K562 (cell line): ENCODE data around the gene SMCO1. TPM values are rescaled to one million over a fixed set of nuclear protein-coding genes. Genes with fewer than 3 reads are reported as not detected.

Source experiments
- ATAC-seq: fragments of 200-7000 bp; cut with Tn5 transposase; 3 replicates; pipeline ENCODE4 v1.9.1; 2020; ENCODE audit warnings: moderate library complexity
- Bru-seq: library from RNA; stranded (reverse); fragments of 400-500 nt; gene quantifications from one replicate; lab custom pipeline; 2021; lab: Mats Ljungman, UMichigan
- BruChase-seq, 2 experiments: library from RNA; stranded (reverse); fragments of 400-500 nt; gene quantifications; one replicate each; lab custom pipeline; 2021; lab: Mats Ljungman, UMichigan
- BruUV-seq: library from RNA; stranded (reverse); fragments of 400-500 nt; replicated peaks from 2 replicates; lab custom pipeline; 2021; lab: Mats Ljungman, UMichigan
- CTCF ChIA-PET: fragments of 300-600 bp; formaldehyde crosslinking; extraction: SDS; loops from one replicate; lab custom pipeline; 2021; ENCODE audit warnings: low intra/inter-chr PET ratio; lab: Yijun Ruan, JAX
- POLR2A ChIA-PET: fragments of 300-600, 350-650 bp; sonication (Branson Sonifier 250); formaldehyde crosslinking; extraction: SDS; loops from one replicate; lab custom pipeline; 2021; ENCODE audit warnings: antibody characterized with exemption, inconsistent platforms; lab: Yijun Ruan, JAX
- DNase-seq, 4 experiments: peaks; one replicate each; pipeline versions ENCODE4 v3.0.0 to v3.0.0-alpha.2; 2011 to 2018; ENCODE audit warnings: low spot score in 3 of 4, mixed read lengths in 3 of 4; ENCODE audit errors: extremely low read depth in 1 of 4
- FAIRE-seq: peaks from 2 replicates; lab custom pipeline; 2011; peaks lifted over from hg19 to GRCh38; lab: Jason Lieb, UNC
- H2AFZ ChIP-seq: 2 replicates; pipeline ENCODE4 v1.6.0; 2011; ENCODE audit warnings: low read depth, low read length, control low read depth, inconsistent platforms
- H3K27ac ChIP-seq: fragments of 200-600 bp; 3 replicates; pipeline ENCODE4 v1.8.0; 2011; ENCODE audit warnings: low read depth, mild to moderate bottlenecking, control low read depth, inconsistent platforms, low read length, moderate library complexity, mixed read lengths; ENCODE audit errors: extremely low read depth
- H3K27me3 ChIP-seq, 2 experiments: fragments of 300-600 bp in 1 of 2; 2 replicates in 1 of 2; 3 replicates in 1 of 2; pipeline versions ENCODE4 v1.6.0 to v1.8.0; 2011; ENCODE audit warnings: inconsistent platforms in 2 of 2, low read length in 2 of 2, mild to moderate bottlenecking in 1 of 2, mixed read lengths in 1 of 2, moderate library complexity in 1 of 2; ENCODE audit not compliant: control insufficient read depth in 2 of 2, insufficient read depth in 2 of 2
- H3K36me3 ChIP-seq: fragments of 300-600 bp; 3 replicates; pipeline ENCODE4 v1.8.0; 2011; ENCODE audit warnings: mild to moderate bottlenecking, low read length, inconsistent platforms; ENCODE audit not compliant: control insufficient read depth, insufficient read depth
- H3K4me1 ChIP-seq, 2 experiments: fragments of 200-600 bp in 1 of 2; replicated peaks in 1 of 2; 2 replicates in 1 of 2; 3 replicates in 1 of 2; pipeline versions ENCODE4 v1.5.1 to v1.8.0; 2011; ENCODE audit warnings: inconsistent platforms in 2 of 2, low read length in 2 of 2, mild to moderate bottlenecking in 1 of 2, mixed read lengths in 1 of 2, moderate library complexity in 1 of 2; ENCODE audit not compliant: control insufficient read depth in 2 of 2, insufficient read depth in 2 of 2
- H3K4me2 ChIP-seq: 2 replicates; pipeline ENCODE4 v1.6.1; 2011; ENCODE audit warnings: low read length, control low read depth, inconsistent platforms, mixed read lengths; ENCODE audit not compliant: insufficient read depth
- H3K4me3 ChIP-seq: fragments of 200-600 bp; sonication (generic), shearing (Covaris generic); 2 replicates; pipeline ENCODE4 v1.5.1; 2016; ENCODE audit warnings: control low read depth, inconsistent platforms
- H3K79me2 ChIP-seq: fragments of 200-600 bp; 3 replicates; pipeline ENCODE4 v1.8.0; 2011; ENCODE audit warnings: low read length, inconsistent platforms; ENCODE audit not compliant: control insufficient read depth, insufficient read depth
- H3K9ac ChIP-seq, 2 experiments: 2 replicates each; pipeline versions ENCODE4 v1.6.0 to v1.6.1; 2011; ENCODE audit warnings: low read depth in 2 of 2, low read length in 2 of 2, control low read depth in 1 of 2, inconsistent platforms in 1 of 2, mild to moderate bottlenecking in 1 of 2, mixed read lengths in 1 of 2; ENCODE audit not compliant: insufficient read depth in 1 of 2
- H3K9me1 ChIP-seq: one replicate; pipeline ENCODE4 v1.6.0; 2011; ENCODE audit warnings: inconsistent platforms, mild to moderate bottlenecking, low read length, moderate library complexity; ENCODE audit not compliant: control insufficient read depth, insufficient read depth
- H3K9me3 ChIP-seq: replicated peaks from 2 replicates; pipeline ENCODE4 v1.5.1; 2011; ENCODE audit warnings: low read depth, low read length, inconsistent platforms; ENCODE audit not compliant: control insufficient read depth, insufficient read depth
- H4K20me1 ChIP-seq: replicated peaks from 2 replicates; pipeline ENCODE4 v1.6.1; 2011; ENCODE audit warnings: low read length, inconsistent platforms, mixed read lengths; ENCODE audit not compliant: control insufficient read depth, insufficient read depth
- CBX2 ChIP-seq: fragments of 200-600 bp; sonication (generic); IDR thresholded peaks from one replicate; pipeline ENCODE4 v1.6.1; 2012; ENCODE audit warnings: mild to moderate bottlenecking, low read length, inconsistent platforms; ENCODE audit not compliant: insufficient read depth, poor library complexity, severe bottlenecking
- CLOCK ChIP-seq: fragments of 250-450 bp; sonication (Bioruptor Pico); IDR thresholded peaks from 2 replicates; pipeline ENCODE4 v1.4.0; 2020; ENCODE audit warnings: mild to moderate bottlenecking, moderate library complexity, borderline replicate concordance
- EGR1 ChIP-seq: fragments of 450-650 bp; conservative IDR thresholded peaks from 2 replicates; pipeline ENCODE4 v1.6.1; 2017; ENCODE audit warnings: mild to moderate bottlenecking
- FOXM1 ChIP-seq, 2 experiments: fragments of 450-650 bp in 1 of 2; sonication (generic) in 1 of 2; formaldehyde crosslinking in 1 of 2; IDR thresholded peaks; 2 replicates each; pipeline versions ENCODE4 v1.6.1 to v1.9.0; 2017 to 2022; ENCODE audit warnings: low read depth in 2 of 2, mild to moderate bottlenecking in 2 of 2, missing genetic modification reagents in 1 of 2, moderate library complexity in 1 of 2
- GATAD2B ChIP-seq: fragments of 450-650 bp; IDR thresholded peaks from 2 replicates; pipeline ENCODE4 v1.6.1; 2017; ENCODE audit warnings: mild to moderate bottlenecking, borderline replicate concordance
- HDAC3 ChIP-seq: fragments of 450-650 bp; IDR thresholded peaks from 2 replicates; pipeline ENCODE4 v1.6.1; 2018; ENCODE audit warnings: borderline replicate concordance, mild to moderate bottlenecking, moderate library complexity; ENCODE audit not compliant: partially characterized antibody
- HES1 ChIP-seq: fragments of 450-650 bp; IDR thresholded peaks from 2 replicates; pipeline ENCODE4 v1.6.1; 2016; ENCODE audit warnings: low read depth, mild to moderate bottlenecking, moderate library complexity
- LEF1 ChIP-seq: fragments of 450-650 bp; IDR thresholded peaks from 2 replicates; pipeline ENCODE4 v1.6.1; 2016; ENCODE audit warnings: mild to moderate bottlenecking
- MTA2 ChIP-seq: fragments of 450-650 bp; IDR thresholded peaks from 2 replicates; pipeline ENCODE4 v1.6.1; 2016; ENCODE audit warnings: low read depth
- NCOA1 ChIP-seq: fragments of 450-650 bp; IDR thresholded peaks from 2 replicates; pipeline ENCODE4 v1.6.1; 2016; ENCODE audit warnings: low read depth
- SMARCA4 ChIP-seq: fragments of 450-650 bp; IDR thresholded peaks from 2 replicates; pipeline ENCODE4 v1.6.1; 2016
- TAL1 ChIP-seq: fragments of 450-650 bp; IDR thresholded peaks from 2 replicates; pipeline ENCODE4 v1.6.1; 2016; ENCODE audit warnings: mild to moderate bottlenecking
- ZNF785 ChIP-seq: fragments of 250-450 bp; sonication (Bioruptor Pico); IDR thresholded peaks from 2 replicates; pipeline ENCODE4 v1.4.0; 2020; ENCODE audit warnings: mild to moderate bottlenecking
- WGBS: fragments of 100-300 bp; shearing (Covaris generic); methylation state at CpG from one replicate; pipeline ENCODE4 v1.1.6; 2016; ENCODE audit warnings: low coverage, mixed read lengths; ENCODE audit not compliant: insufficient coverage; ENCODE audit errors: missing lambda C conversion rate; 5-methylcytosine and 5-hydroxymethylcytosine counted together
- in situ Hi-C: fragments of 300-500 bp; cut with MboI; formaldehyde crosslinking; loops from 4 replicates; pipeline ENCODE4 v1.15.0; 2018; ENCODE audit warnings: inconsistent platforms, mixed read lengths
- intact Hi-C: fragments of 100-400 bp; cut with micrococcal nuclease; formaldehyde crosslinking; loops from 2 replicates; pipeline ENCODE4 v1.14.2; 2022
- long read RNA-seq, 3 experiments: library from polyadenylated mRNA in 2 of 3; library from RNA in 1 of 3; unstranded in 2 of 3; stranded (forward) in 1 of 3; transcript quantifications; one replicate each; pipeline ENCODE4 v2.0.0, GENCODE V29; 2019 to 2022
- polyA minus RNA-seq, 3 experiments: library from RNA; depleted of rRNA, polyadenylated mRNA; stranded (reverse); fragments of >200 nt; gene quantifications; 2 replicates each; pipeline ENCODE4 v1.2.3, GENCODE V29; 2011
- polyA plus RNA-seq, 8 experiments: library from polyadenylated mRNA; depleted of rRNA in 4 of 8; stranded (reverse) in 5 of 8; unstranded in 3 of 8; fragments of >200 nt; fragmentation: Nextera tagmentation in 2 of 8; fragmentation: Illumina TruSeq in 1 of 8; extraction: Ambion mirVana in 2 of 8; extraction: Trizol in 1 of 8; gene quantifications; 2 replicates each; pipeline versions ENCODE4 v1.2.1 to v1.2.3, GENCODE V29; 2011 to 2014; ENCODE audit warnings: inconsistent platforms in 1 of 8, missing spikeins in 1 of 8
- total RNA-seq, 7 experiments: library from RNA; depleted of rRNA in 6 of 7; stranded (reverse); fragments of >200 nt in 6 of 7; fragmentation: Illumina TruSeq in 2 of 7; extraction: Trizol in 2 of 7; gene quantifications; 2 replicates each; pipeline versions ENCODE4 v1.2.1 to v1.2.3, GENCODE V29; 2011 to 2021; ENCODE audit warnings: low replicate concordance in 1 of 7

The SMCO1 gene
- 0.21 TPM in 1 of 2 replicates, not detected in the other for total RNA-seq (2011; cell fraction: chromatin; rRNA removed; ENCODE audit: low replicate concordance)
- not detected in 2 replicates for total RNA-seq (2011; cell fraction: nucleolus; rRNA removed)
- not detected in 2 replicates for total RNA-seq (2011; cell fraction: nucleoplasm; rRNA removed)
- 0.05 TPM in 1 of 2 replicates, not detected in the other for total RNA-seq (2014; rRNA removed)
- total RNA-seq (2014; rRNA removed; fragmentation: Illumina TruSeq; extraction: Trizol): 0.13 TPM in 1 of 2 replicates, not detected in the other
- total RNA-seq (2015; rRNA removed; fragmentation: Illumina TruSeq; extraction: Trizol): not detected in 2 replicates
- 0.20 TPM in 1 of 2 replicates, not detected in the other for total RNA-seq (2021)
- polyA plus RNA-seq (2011; rRNA removed): 0.05 TPM in 1 of 2 replicates, not detected in the other
- 0.04 TPM in 1 of 2 replicates, not detected in the other for polyA plus RNA-seq (2011; cell fraction: cytosol; rRNA removed)
- not detected in 2 replicates for polyA plus RNA-seq (2011; cell fraction: nucleus; rRNA removed)
- polyA plus RNA-seq (2012): 0.07 and 0.09 TPM in 2 replicates
- 0.08 and 0.10 TPM in 2 replicates for polyA plus RNA-seq (2014; fragmentation: Illumina TruSeq; extraction: Trizol)
- polyA plus RNA-seq (2014; fragmentation: Nextera tagmentation; extraction: Ambion mirVana): under 1 TPM; 0.14 to 0.35 TPM
- polyA plus RNA-seq (2014; rRNA removed): 0.05 TPM in 1 of 2 replicates, not detected in the other
- polyA minus RNA-seq (2011; rRNA and poly(A)+ RNA removed): not detected in 2 replicates
- not detected in 2 replicates for polyA minus RNA-seq (2011; cell fraction: cytosol; rRNA and poly(A)+ RNA removed)
- not detected in 2 replicates for polyA minus RNA-seq (2011; cell fraction: nucleus; rRNA and poly(A)+ RNA removed)
- percentile 10 among the genes with signal in this experiment for Bru-seq, nascent RNA
- BruChase-seq, experiment 1, labeled RNA remaining after a 2-hour chase: not detected
- BruChase-seq, experiment 2, labeled RNA remaining after a 6-hour chase: not detected
- long read RNA-seq, experiment 1: 0 reads
- long read RNA-seq, experiment 2: 0 reads
- long read RNA-seq, experiment 3: 0 reads

- Histone ChIP-seq H3K9me3 (0 out of 2 replicates have a peak, but pooled peaks cover 4% of the 10 kb centered on the region), H3K79me2 (no peaks in the 10 kb centered on the region), H4K20me1 (no peaks in the 10 kb centered on the region), H3K4me2 (peak within 1 kb of the TSS; percentile 35; the same call in 1 of the 2 replicates), H3K4me3 (no peak within 1 kb of the TSS), H3K4me1 (peaks cover 19 to 53% of the 10 kb centered on the region in 2 experiments), H3K9ac (no peak within 1 kb of the TSS), H2AFZ (peak within 1 kb of the TSS; percentile 7; the same call in 1 of the 2 replicates), H3K27ac (peak within 1 kb of the TSS; percentile 31; the same call in 1 of the 3 replicates), H3K27me3 (no peaks in the 10 kb centered on the region), H3K36me3 (no peaks in the 10 kb centered on the region), H3K9me1 (no peaks in the 10 kb centered on the region)
- ChIA-PET CTCF (no interaction called here), POLR2A (no interaction called here)
- in situ Hi-C loops (loop anchor here (5.0 to 25.0 kb wide), 3 partner anchors 493 to 803 kb away; partner anchors contain the start of gene MUC20), intact Hi-C loops (loop anchor here (5.0 to 10.0 kb wide), 2 partner anchors 178 to 430 kb away; partner anchors contain the start of genes TFRC and TM4SF19)
- DNase-seq: peak in 2 of 4 experiments; percentile 42 to 71
- FAIRE-seq: peak; percentile 65
- ATAC-seq: peak; percentile 37; the same call in 2 of the 3 replicates
- no TSS peak for BruUV-seq
- 59% methylated on average over 10 of the region's 10 CpGs for WGBS
- TF ChIP-seq FOXM1 (IDR thresholded peaks at IDR 0.05; ENCODE audit: low read depth): peak; percentile 45; the same call in 1 of the 2 replicates
- TF ChIP-seq FOXM1 (CRISPR knock-in tag; IDR thresholded peaks at IDR 0.05; ENCODE audit: low read depth): no peak
- peak; percentile 61 for TF ChIP-seq MTA2
- TF ChIP-seq HES1: 0 out of 2 replicates have a peak, but pooled peaks have one; percentile 23
- TF ChIP-seq ZNF785 (CRISPR knock-in tag): no peak
- no peak for TF ChIP-seq CBX2
- TF ChIP-seq HDAC3: peak; percentile 84
- 0 out of 2 replicates have a peak, but pooled peaks have one; percentile 47 for TF ChIP-seq GATAD2B
- 0 out of 2 replicates have a peak, but pooled peaks have one; percentile 17 for TF ChIP-seq EGR1
- 0 out of 2 replicates have a peak, but pooled peaks have one; percentile 35 for TF ChIP-seq NCOA1
- no peak for TF ChIP-seq CLOCK (CRISPR knock-in tag)
- TF ChIP-seq LEF1: peak; percentile 78
- TF ChIP-seq TAL1: peak; percentile 85
- peak; percentile 78 for TF ChIP-seq SMARCA4
Observed at GRCh38 chr3:196514913-196515621, at the start of gene SMCO1. Gene SMCO1 (minus strand): TSS chr3:196515346. CDS start chr3:196515209, 137 bp downstream.
